ENCODE data around the gene RGS17.

RGS17 gene

DNA sequence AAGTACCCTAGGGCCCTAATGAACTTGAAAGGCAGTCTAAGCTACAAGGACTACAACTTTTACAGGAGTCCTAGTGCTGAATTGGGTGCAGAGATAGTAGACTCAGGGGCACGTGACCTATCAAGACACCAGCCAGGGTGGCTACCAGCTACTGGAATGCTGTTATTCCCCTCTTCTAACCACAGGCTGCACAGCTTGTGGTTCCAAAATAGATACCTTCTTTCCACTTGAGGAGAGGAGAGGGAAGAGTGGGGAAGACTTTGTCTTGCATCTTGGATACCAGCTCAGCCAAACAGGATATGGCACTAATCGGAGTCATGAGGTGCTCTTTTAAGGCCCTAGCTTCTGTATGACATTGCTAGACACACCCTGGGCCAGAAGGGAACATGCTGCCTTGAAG lies 68.6 kb downstream of the RGS17 start:
- TF ChIP-seq, protein P1, sequence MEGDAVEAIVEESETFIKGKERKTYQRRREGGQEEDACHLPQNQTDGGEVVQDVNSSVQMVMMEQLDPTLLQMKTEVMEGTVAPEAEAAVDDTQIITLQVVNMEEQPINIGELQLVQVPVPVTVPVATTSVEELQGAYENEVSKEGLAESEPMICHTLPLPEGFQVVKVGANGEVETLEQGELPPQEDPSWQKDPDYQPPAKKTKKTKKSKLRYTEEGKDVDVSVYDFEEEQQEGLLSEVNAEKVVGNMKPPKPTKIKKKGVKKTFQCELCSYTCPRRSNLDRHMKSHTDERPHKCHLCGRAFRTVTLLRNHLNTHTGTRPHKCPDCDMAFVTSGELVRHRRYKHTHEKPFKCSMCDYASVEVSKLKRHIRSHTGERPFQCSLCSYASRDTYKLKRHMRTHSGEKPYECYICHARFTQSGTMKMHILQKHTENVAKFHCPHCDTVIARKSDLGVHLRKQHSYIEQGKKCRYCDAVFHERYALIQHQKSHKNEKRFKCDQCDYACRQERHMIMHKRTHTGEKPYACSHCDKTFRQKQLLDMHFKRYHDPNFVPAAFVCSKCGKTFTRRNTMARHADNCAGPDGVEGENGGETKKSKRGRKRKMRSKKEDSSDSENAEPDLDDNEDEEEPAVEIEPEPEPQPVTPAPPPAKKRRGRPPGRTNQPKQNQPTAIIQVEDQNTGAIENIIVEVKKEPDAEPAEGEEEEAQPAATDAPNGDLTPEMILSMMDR (IDR thresholded peaks at IDR 0.05; ENCODE audit: control extremely low read depth, extremely low read depth, low read depth, missing control alignments), result no peak
- ChIA-PET CTCF (no interaction called here), POLR2A (no interaction called here)
- no peak for DNase-seq (ENCODE audit: extremely low spot score)

DNA sequence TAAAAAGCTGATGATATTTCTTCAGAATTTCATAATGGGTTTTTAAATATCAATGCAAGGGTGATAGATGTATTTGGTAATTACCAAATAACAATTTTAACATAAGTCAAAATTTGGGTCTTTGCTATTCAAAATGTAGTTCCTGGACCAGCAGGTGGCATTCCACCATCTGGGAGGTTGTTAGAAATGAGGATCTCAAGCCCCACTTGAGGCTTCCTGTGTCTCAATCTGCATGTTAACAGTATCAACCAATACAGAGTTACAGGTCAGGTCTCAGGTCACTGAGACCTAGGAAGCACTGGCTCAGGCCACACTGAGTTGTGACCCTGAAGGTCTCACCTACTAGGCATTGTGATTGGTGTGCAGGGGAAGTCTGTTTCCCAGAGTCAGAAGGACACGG lies 71.3 kb downstream of the RGS17 start:
- CTCF ChIA-PET, result interaction anchor here (1.0 kb wide), 1 partner anchor 15 kb away, joined by 3 read pairs; no protein-coding TSS in a partner anchor
- TF ChIP-seq, protein P1 (IDR thresholded peaks at IDR 0.05; ENCODE audit: control extremely low read depth, extremely low read depth, low read depth, missing control alignments), result no peak
- POLR2A ChIA-PET, result no interaction called here
- DNase-seq (ENCODE audit: extremely low spot score), result peak; percentile 10

DNA sequence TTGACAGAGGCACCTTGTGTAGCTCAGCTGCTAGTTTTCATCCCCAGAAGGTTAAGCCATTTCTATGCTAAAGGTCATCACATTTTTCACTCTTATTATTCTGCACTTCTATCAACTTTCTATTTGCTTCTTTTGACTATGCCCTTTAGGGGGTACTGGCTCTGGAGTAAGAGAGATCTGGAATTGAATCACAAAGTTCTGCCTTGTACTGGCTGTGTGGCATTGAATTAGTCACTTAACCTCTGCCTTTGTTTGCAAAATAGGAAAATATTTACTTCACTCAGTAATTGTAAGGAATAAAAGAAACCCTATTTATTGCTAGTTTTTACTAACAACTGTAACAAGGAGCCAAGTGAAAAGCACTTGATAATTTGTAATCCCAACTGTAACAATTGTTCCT lies 71.8 kb downstream of the RGS17 start:
- TF ChIP-seq, protein P1 (IDR thresholded peaks at IDR 0.05; ENCODE audit: control extremely low read depth, extremely low read depth, low read depth, missing control alignments), result no peak
- DNase-seq (ENCODE audit: extremely low spot score), result no peak
- ChIA-PET POLR2A (no interaction called here), CTCF (interaction anchor here (1.0 kb wide), 1 partner anchor 15 kb away, joined by 3 read pairs; no protein-coding TSS in a partner anchor)

DNA sequence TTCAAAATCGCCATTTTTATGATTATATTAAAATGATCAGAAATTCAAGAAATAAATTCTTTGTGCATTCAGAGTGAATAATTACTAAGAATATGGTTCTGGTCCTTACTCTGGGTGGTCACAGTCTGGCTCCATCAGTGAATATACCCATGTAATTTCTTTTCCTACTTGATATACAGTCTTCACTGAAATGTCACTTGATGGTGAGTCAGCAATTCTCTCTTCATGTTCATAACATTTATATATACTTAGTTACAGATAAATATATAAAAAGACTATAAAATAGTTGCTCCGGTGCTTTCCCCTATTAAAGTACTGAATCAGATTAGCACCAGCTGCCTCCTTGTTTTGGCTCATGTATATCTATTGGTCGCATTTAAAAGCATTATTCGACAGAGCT lies 72.2 kb downstream of the RGS17 start:
- POLR2A ChIA-PET, result no interaction called here
- TF ChIP-seq, protein P1 (IDR thresholded peaks at IDR 0.05; ENCODE audit: control extremely low read depth, extremely low read depth, low read depth, missing control alignments), result no peak
- CTCF ChIA-PET, result interaction anchor here (1.0 kb wide), 1 partner anchor 16 kb away, joined by 3 read pairs; no protein-coding TSS in a partner anchor
- DNase-seq (ENCODE audit: extremely low spot score), result no peak

DNA sequence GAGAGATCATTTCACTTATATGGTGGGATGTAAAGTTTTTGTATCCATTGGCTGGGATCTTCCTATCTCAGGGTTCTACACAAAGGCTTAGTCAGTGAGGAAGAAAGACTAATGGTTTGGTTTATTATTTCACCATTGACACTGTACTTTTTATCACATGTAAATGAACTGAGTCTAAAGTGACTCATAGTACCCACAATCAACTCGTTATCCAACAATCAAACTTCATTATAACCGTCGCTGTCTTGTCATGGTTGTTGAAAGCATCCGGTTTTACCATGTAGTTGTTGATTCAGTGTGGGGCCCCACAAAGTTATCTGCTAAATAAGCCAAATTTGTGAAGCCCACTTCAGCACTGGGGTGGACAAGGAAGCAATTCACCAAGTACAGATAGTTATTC lies 72.8 kb downstream of the RGS17 start:
- POLR2A ChIA-PET, result no interaction called here
- DNase-seq (ENCODE audit: extremely low spot score), result no peak
- CTCF ChIA-PET, result no interaction called here
- TF ChIP-seq, protein P1 (IDR thresholded peaks at IDR 0.05; ENCODE audit: control extremely low read depth, extremely low read depth, low read depth, missing control alignments), result no peak

DNA sequence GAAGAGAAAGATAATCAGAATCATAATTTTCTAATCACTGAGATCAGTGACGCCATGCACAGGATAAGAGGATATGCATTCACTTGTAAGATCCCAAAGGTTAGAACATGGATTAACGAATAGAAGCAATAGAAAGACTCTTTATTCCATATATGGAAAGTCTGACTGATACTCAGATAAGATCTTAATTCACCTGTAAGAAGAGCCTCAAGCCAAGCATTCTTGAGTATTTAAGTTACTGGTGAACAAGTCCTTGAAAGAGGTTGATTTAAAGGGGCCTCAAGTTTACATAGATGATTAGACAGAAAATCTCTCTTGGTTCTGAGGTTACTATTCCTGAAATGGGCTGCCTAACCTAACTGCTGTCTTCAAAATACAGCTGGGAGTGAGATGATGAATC lies 74.8 kb downstream of the RGS17 start:
- CTCF ChIA-PET, result no interaction called here
- TF ChIP-seq, protein P1 (IDR thresholded peaks at IDR 0.05; ENCODE audit: control extremely low read depth, extremely low read depth, low read depth, missing control alignments), result no peak

DNA sequence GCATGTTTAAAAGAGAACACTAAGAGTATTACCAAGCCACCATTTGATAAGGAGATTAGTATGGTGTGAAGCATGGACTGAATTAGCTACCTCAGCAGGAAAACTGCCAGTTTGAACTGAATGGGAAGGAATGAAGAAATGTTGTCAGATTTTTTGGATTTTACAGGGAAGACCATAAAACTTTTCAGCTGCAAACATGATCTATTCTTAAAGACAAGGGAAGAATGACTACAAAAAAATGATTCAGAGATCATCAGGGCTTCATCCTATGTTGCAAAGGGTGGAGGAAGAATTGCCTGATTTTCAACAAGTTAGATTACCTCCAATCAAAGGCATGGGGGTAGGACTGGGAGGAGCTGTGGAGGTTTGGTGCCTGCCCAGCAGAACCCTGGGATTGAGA lies 79.3 kb downstream of the RGS17 start:
- CTCF ChIA-PET, result interaction anchor here (1.3 to 1.5 kb wide), 3 partner anchors 12 to 155 kb away, joined by 3 to 5 read pairs (median 4); no protein-coding TSS in a partner anchor
- POLR2A ChIA-PET, result no interaction called here
- no peak for DNase-seq (ENCODE audit: extremely low spot score)
- TF ChIP-seq, protein P1 (IDR thresholded peaks at IDR 0.05; ENCODE audit: control extremely low read depth, extremely low read depth, low read depth, missing control alignments), result no peak

More for the DNA sequence above, 74.8 kb downstream of the RGS17 start:
- POLR2A ChIA-PET, result no interaction called here
- DNase-seq (ENCODE audit: extremely low spot score), result no peak
